ENCODE data around the gene TMEM33. TPM values are rescaled to one million over a fixed set of nuclear protein-coding genes. Genes with fewer than 3 reads are reported as not detected.
"Not testable (repeated sequence)": the region's sequence is repeated elsewhere in the genome, so short reads cannot be mapped to it uniquely, and the experiment has no call there.

TMEM33 gene
- total RNA-seq, 4 donors from 2014 or later: 46.3 to 58.3 (median 55.1) TPM

GRCh38 chr4:41888687-41889074 is 46.5 kb upstream of the TMEM33 start:
- no peaks in the 10 kb centered on the region for H3K4me1 ChIP-seq
- H3K36me3 ChIP-seq: no peaks in the 10 kb centered on the region
- peaks cover 26% of the 10 kb centered on the region for H3K27me3 ChIP-seq
- H3K9me3 ChIP-seq: no peaks in the 10 kb centered on the region
- 100% methylated on average over 1 of the region's 1 CpG for WGBS
- no peak for TF ChIP-seq POLR2A (IDR thresholded peaks at IDR 0.05)
- TF ChIP-seq POLR2AphosphoS5 (IDR thresholded peaks at IDR 0.05): no peak
- no peak for TF ChIP-seq EP300 (IDR thresholded peaks at IDR 0.05)
- no peak for TF ChIP-seq CTCF (IDR thresholded peaks at IDR 0.05)
- DNase-seq (ENCODE audit: low spot score in 2 of 2): no peak
- no peak overlapping the region for H3K4me3 ChIP-seq
- no peak overlapping the region for H3K27ac ChIP-seq

GRCh38 chr4:41889317-41889716 is 45.9 kb upstream of the TMEM33 start:
- TF ChIP-seq CTCF (IDR thresholded peaks at IDR 0.05): no peak
- H3K27me3 ChIP-seq: peaks cover 25% of the 10 kb centered on the region
- WGBS: 15% methylated on average over 1 of the region's 1 CpG
- no peak overlapping the region for H3K27ac ChIP-seq
- H3K4me1 ChIP-seq: no peaks in the 10 kb centered on the region
- no peaks in the 10 kb centered on the region for H3K36me3 ChIP-seq
- no peak for DNase-seq (ENCODE audit: low spot score in 2 of 2)
- H3K4me3 ChIP-seq: no peak overlapping the region
- no peaks in the 10 kb centered on the region for H3K9me3 ChIP-seq

- TF ChIP-seq POLR2A (IDR thresholded peaks at IDR 0.05) (no peak), EP300 (IDR thresholded peaks at IDR 0.05) (no peak), CTCF (IDR thresholded peaks at IDR 0.05) (no peak), POLR2AphosphoS5 (IDR thresholded peaks at IDR 0.05) (no peak)
- no peak for DNase-seq (ENCODE audit: low spot score in 2 of 2)
- H3K27me3 ChIP-seq: peaks cover 20% of the 10 kb centered on the region
- no peaks in the 10 kb centered on the region for H3K36me3 ChIP-seq
- no peak overlapping the region for H3K27ac ChIP-seq
- H3K4me1 ChIP-seq: no peaks in the 10 kb centered on the region
- WGBS: 60% methylated on average over 2 of the region's 2 CpGs
- H3K9me3 ChIP-seq: no peaks in the 10 kb centered on the region
- no peak overlapping the region for H3K4me3 ChIP-seq
Observed at GRCh38 chr4:41890085-41890484, 45.1 kb upstream of the TMEM33 start.

- Histone ChIP-seq H3K27ac (no peak overlapping the region), H3K36me3 (no peaks in the 10 kb centered on the region), H3K4me1 (no peaks in the 10 kb centered on the region), H3K4me3 (no peak overlapping the region), H3K9me3 (no peaks in the 10 kb centered on the region), H3K27me3 (peaks cover 7% of the 10 kb centered on the region)
- TF ChIP-seq POLR2AphosphoS5 (IDR thresholded peaks at IDR 0.05): no peak
- TF ChIP-seq POLR2A (IDR thresholded peaks at IDR 0.05): no peak
- DNase-seq (ENCODE audit: low spot score in 2 of 2): no peak
Observed at GRCh38 chr4:41896648-41897047, 38.6 kb upstream of the TMEM33 start.

- Histone ChIP-seq H3K4me1 (no peaks in the 10 kb centered on the region), H3K36me3 (no peaks in the 10 kb centered on the region), H3K4me3 (no peak overlapping the region), H3K9me3 (no peaks in the 10 kb centered on the region), H3K27me3 (peaks cover 3% of the 10 kb centered on the region), H3K27ac (no peak overlapping the region)
- TF ChIP-seq CTCF (IDR thresholded peaks at IDR 0.05) (no peak), EP300 (IDR thresholded peaks at IDR 0.05) (no peak), POLR2A (IDR thresholded peaks at IDR 0.05) (no peak), POLR2AphosphoS5 (IDR thresholded peaks at IDR 0.05) (no peak)
- 92% methylated on average over 1 of the region's 1 CpG for WGBS
- DNase-seq (ENCODE audit: low spot score in 2 of 2): no peak
Observed at GRCh38 chr4:41897698-41898097, 37.5 kb upstream of the TMEM33 start.

GRCh38 chr4:41909136-41909535 is 26.1 kb upstream of the TMEM33 start:
- not testable (repeated sequence) for H3K9me3 ChIP-seq; H3K4me1 ChIP-seq; H3K27me3 ChIP-seq; H3K4me3 ChIP-seq; H3K27ac ChIP-seq; DNase-seq (ENCODE audit: low spot score in 2 of 2); H3K36me3 ChIP-seq
- WGBS: 11% methylated on average over 1 of the region's 1 CpG
